GM18519 (cell line): ENCODE measurements around the gene PLA2G2C.
"Not testable (repeated sequence)": the region's sequence is repeated elsewhere in the genome, so short reads cannot be mapped to it uniquely, and the experiment has no call there.

Experiments
- ATAC-seq: cut with Tn5 transposase; IDR thresholded peaks from one replicate; pipeline ENCODE4 v1.9.1; 2021; ENCODE audit warnings: mild to moderate bottlenecking, moderate library complexity; ENCODE audit not compliant: unreplicated experiment, low FRiP score

The PLA2G2C gene, protein sequence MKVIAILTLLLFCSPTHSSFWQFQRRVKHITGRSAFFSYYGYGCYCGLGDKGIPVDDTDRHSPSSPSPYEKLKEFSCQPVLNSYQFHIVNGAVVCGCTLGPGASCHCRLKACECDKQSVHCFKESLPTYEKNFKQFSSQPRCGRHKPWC

DNA sequence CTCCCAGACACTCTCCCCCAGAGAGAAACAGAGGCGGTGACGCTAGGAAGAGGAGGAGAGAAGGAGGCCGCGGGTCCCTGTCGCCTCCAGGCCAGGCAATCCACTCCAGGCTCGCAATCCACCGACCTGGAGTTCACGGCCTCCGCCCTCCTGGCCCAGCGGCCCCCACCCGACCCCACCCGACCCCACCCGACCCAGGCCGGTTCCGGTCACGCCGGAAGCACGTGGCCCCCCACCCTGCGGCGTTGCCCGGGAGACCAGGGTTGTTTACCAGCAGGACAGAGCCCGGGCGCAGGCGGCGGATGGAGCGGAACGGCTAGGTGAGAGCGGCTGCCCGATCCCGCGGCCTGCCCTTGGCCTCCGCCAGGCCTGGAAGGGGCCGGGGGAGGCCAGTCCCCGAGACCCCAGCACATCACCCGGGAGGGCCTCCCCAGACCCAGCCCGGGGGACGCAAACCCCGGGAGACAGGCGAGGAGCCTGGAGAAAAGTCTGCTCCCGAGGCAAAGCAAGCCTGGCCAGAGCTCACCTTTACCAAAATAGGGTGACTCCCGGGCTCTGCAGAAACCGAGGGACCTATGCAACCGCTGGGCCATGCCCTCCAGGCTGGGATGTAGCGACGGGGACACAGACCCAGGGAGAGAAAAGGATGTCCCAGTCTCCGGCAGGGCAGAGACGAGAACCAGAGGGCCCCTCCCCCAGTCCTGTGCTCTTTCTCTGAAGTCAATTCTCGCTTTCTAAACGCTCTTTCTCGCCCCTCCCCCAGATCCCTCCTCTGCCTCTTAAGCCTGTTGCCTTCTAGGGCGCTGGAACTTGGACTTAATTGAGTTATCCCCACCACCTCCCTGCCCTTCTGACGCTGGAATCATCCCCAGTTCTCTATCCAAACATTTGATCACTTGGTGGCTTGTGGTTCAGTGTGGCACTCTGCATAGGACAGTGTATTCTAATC is at the start of gene PLA2G2C, which contains the start of gene UBXN10:
Gene PLA2G2C (minus strand): TSS at position 685 of the 949 bp plus-strand sequence. CDS start 9,155 bp downstream, outside the sequence.
Gene UBXN10 (plus strand): TSS at position 263 of the 949 bp plus-strand sequence. CDS start 4,466 bp downstream, outside the sequence.
- ATAC-seq, result no peak

DNA sequence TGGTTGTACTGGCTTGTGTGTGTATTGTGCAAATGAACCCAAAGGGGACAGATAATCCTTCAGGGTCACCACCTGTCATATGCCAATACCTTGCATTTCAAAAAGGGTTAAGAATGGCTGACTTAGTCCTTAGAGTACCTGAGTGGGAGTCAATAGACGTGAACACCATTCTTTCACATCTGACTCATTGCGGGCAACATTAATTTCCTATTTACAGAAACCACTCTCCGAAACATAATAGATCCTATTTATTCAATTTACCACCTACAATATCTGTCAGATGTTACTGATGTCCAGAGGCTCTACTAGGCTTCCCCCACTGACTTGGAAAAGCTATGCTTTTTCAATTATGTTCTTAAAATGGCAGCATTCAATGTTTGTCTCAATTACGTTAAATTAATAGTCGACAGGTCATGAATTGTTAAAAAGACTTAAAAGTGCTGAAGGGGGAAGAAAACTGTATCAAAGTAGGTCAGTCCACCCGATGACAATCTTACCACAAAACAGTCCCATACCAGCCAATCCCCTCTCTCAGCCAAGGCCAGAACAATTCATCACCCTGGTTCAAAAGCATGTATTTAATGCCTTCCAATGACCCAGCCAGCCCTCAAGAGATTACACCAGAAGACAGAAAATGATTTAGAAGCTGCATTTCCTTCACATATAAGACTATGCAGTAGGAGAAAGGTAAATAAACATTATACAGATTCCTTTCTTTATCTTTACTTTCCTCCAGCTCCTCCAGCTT is 48.6 kb upstream of the PLA2G2C start:
- no peak for ATAC-seq

DNA sequence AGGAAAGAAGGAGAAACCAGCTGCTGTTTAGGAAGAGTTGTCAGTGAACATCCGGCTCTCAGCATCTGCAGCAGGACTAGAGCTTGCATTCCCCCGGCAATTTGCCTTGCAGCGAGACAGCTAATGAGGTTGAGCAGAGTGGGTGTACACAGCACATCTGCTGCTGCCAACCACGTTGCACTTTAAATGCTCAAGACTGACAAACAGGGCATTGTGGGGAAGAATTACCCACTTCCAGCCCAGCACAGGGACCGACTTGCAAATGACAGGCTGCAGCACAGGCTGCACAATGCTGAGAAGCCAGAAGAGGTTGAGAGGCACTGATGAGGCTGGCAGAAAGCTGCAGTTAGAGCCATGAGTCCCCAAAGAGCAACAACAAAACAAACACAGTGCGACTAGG is 47.5 kb upstream of the PLA2G2C start:
- ATAC-seq, result no peak

DNA sequence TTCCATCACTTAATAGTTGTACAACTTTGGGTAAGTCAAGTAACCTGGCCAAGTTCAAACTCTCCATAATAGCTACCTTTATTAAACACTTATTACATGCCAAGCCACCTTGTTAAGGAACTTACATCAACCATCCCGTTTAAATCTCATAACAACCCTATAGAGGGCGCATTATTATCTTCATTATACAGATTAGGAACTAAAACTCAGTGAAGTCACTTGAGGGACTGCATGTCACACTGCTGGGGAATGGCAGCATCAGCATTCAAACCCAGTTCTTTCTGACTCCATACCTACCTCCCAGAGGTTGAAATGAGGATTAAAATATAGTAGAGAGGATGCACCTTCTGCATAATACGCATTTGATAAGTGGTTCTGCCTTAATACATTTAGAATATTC is 47.1 kb upstream of the PLA2G2C start:
- no peak for ATAC-seq

DNA sequence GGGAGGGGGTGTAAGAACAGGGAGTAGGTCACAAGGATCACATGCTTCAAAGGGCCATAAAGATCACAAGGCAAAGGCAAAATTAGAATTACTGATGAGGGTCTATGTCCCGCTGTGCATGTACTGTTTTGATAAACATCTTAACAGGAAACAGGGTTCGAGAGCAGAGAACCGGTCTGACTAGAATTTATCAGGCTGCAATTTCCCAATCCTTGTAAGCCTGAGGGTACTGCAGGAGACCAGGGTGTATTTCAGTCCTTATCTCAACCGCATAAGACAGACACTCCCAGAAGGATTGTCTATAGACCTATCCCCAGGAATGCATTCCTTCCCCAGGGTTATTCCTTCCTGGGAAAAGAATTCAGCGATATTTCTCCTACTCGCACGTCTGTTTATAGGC is 46.2 kb upstream of the PLA2G2C start:
- not testable (repeated sequence) for ATAC-seq

DNA sequence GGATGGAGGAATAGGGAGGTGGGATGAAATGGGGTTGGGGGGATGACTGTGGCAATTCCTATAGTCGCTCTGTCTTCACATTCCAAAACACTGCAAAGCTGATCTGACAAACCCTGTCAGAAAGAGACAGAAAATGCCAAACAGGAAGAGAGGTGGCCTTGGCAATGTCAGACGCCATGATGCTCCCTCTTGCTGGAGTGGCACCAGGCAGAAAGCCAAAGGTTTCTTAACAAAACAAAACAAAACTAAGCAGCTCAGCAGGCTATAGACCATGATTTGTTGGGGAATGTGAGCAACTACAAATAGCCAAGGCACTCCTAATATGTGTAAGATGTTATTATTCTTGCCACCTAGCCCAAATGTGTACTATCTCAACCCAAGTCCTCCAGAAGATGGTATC is 42.9 kb upstream of the PLA2G2C start:
- no peak for ATAC-seq

DNA sequence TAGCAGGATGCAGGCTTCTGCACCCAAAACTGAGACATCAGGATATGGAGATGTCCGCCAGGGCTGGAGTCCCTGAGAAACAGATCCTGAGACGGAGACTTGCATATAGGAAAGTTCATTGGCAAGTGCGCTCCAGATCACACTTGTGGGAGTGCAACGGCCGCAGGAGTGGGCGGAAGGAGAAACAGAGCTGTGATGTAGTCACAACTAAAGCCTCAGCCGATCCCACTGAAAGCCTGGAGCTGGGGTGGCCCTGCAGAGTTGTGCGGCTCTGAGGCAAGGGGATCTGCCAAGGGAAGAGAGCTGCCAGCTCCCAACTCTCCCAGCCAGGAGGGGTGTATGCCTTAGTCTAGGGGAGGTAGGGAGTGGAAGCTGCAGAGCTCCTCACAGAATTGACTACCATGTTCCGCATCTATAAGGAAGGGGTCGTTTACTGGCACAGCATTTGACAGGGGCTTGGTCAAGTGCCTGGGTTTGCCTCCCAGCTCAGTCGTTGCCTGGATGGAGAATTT is 42.1 kb upstream of the PLA2G2C start:
- ATAC-seq, result no peak

DNA sequence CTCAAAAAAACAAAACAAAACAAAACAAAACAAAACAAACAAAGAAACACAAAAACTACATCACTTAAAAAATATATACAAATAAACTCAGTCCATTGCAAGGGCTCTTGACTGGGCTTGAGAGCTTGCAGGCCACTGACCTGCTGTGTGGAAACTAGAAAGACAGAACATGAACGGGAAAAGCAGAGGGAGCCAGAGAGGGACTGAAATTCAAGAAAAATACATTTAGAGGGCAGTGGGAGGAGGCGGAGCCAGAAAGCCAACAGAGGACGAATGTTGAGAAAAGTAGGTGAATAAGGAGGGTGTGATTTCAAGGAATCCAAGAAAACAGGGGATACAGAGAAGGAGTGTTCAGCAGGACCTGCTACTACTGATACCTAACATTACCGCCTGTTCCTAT is 41.4 kb upstream of the PLA2G2C start:
- no peak for ATAC-seq

DNA sequence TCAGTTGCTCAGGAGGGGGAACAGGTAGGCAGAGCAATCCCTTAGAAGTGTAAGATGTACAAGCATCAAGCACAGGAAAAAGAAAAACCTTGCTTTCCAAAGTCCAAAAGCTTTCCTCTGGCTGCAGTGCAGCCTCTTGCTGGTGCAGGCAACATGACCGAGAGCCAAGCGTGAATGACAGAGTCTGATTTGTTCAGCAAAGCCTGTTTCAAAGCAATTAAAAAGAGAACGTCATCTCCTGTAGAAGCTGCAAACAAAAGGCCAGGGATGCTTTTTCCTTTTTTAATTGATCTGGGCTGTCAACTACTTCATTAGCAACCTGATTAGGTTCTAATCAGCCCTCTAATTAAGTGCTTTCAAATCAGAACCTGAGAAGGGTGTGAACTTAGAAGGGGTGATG is 38.2 kb upstream of the PLA2G2C start:
- no peak for ATAC-seq

DNA sequence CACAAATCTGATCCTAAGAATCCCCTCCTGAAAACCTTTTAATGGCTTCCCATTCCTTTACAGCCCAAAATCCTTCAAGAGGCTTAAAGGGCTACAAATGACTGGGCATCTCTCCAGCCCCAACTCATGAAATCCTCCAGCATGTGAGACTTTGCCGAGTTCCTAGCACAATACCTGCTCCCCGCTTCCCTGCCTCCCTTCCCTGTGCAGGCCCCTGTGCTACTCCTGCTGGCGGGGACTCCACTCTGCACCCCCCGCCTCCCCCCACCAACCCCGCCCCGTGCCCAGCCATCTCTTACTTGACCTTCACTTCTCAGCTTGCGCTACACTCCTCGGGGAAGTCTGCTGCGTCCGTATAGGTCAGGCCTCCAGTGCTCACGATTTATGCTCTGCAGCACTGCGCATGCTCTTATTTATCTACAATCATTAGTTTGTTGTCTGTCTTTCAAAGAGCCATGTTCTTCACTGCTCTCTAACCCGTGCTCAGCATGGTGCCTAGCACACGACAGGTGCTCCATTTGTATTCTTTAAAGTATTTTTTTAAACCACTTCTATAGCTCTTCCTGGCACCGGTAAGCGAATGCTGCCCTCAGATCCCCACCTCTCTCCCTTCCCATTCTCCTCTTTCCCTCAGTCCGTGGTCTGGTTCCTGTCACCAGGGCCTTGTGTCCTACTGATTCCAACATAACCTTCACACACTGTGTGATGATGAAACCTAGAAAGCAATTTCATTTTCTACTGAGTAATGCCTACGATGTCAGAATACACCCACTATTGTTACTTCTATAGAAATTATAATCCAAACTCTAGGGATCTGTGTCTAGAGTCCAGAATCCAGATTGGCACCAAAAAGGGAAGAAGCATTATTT is 37.5 kb upstream of the PLA2G2C start:
- no peak for ATAC-seq

DNA sequence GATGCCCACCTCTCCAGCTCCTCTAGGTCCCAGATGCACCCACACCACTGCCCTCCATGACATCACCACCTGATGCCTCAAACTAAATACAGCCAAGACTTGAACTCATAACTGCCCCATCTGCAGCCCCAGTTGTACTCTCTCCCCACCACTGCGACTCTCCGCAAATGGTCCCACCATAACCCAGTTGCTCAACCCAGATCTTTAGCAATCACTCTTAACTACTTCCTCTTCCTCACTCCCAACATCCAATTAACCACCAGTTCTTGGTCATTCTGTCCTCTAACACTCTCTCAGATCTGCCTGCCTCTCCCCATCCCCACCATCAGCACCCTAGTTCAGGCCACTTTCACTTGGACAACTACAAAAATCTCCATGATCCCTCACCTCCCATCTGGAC is 36.8 kb upstream of the PLA2G2C start:
- no peak for ATAC-seq

DNA sequence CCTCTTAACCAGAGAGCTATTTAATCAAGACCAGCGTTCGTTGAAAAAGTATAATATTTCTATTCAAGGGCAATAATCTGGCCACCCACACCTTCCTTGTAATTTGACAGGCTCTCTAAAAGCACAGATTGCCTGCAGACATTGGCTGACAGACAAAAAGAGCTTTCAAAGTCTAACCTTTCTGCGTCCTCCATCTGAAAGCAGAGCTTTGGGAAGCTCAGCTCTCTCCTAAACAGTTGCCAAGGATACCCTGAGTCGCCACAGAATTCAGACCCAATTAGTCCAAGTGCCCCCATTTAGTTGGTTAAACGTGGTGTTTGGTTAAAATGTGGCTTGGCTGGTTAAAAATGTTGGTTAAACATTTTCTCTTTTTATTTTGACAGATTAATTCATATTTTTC is 33.7 kb upstream of the PLA2G2C start:
- no peak for ATAC-seq

DNA sequence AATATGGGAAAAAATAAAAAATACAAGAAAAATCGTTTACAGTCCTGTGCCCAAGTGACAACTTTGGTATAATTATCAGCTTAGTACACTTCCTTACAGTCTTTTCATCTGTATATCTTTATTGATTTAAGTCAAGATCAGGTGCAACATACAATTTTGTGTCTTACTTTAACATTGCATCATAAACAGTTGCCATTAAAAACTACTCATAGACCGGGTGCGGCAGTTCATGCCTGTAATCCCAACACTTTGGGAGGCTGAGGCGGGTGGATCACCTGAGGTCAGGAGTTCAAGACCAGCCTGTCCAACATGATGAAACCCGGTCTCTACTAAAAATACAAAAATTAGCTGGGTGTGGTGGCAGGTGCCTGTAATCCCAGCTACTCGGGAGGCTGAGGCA is 32.7 kb upstream of the PLA2G2C start:
- not testable (repeated sequence) for ATAC-seq

DNA sequence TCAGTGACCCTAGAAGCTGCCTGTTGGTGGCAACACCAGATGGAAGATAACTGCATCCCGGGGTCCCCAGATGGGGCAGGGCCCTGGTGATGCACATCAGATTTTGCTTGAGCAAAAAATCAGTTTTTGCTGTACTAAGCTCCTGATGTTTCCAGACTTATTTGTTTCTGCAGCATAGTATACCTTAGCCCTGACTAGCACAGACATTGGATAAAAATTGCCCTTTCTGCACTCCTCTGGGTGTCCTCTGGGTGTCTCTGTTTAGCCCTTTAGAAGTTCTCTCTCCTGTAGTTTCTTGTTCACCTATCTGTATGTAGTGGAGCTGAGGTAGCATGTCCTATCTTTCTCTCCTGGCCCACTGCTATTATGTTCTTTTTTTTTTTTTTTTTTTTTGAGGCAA is 30.3 kb upstream of the PLA2G2C start:
- no peak for ATAC-seq

DNA sequence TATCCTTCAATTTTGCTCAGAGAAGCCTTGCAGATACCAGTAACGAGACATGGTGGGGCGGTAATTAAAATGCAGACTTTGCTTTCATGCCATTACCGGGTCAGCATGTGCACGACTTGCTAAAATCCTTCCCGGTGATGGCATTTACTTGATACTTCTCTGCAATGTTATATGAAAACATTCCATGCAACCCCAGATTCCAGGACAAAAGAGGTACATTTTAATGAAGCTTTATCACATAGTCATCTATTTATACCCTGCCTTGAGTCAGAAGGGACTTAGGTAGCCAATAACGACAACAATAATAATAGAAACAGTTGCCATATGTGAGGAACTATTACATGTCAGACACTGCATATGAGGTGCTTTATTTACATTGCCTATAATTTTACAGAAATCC is 29.4 kb upstream of the PLA2G2C start:
- ATAC-seq, result no peak

DNA sequence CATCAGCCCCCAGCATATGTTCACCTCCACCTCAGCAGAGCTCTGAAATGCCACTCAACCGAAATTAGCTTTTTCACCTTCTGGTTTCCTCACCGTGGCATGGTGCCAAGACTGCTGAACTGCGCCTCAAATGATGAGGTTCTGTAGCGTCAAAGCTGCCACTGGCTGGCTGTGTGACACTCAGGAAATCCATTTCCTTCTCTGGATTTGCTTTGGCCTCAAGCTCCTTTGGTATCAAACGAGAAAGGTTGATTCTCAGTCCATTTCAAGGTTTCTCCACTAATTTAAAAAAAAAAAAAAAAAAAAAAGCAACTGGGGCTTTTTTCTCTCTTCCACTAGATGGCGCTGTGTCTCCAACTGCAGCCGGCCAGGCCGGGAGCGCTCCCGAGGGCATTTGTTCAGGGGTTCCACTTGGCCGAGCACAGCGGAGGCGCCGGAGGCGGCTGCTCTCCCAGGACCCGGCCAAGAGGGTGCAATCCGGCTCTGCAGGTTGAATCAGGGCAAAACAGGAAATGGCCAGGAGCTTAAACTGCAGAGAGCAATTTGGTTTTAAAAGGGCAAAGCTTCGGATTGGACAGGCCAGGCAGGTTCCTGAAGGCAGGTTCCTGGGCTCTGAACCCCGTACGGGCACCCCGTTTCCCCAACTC is 26.5 kb upstream of the PLA2G2C start:
- ATAC-seq, result no peak

DNA sequence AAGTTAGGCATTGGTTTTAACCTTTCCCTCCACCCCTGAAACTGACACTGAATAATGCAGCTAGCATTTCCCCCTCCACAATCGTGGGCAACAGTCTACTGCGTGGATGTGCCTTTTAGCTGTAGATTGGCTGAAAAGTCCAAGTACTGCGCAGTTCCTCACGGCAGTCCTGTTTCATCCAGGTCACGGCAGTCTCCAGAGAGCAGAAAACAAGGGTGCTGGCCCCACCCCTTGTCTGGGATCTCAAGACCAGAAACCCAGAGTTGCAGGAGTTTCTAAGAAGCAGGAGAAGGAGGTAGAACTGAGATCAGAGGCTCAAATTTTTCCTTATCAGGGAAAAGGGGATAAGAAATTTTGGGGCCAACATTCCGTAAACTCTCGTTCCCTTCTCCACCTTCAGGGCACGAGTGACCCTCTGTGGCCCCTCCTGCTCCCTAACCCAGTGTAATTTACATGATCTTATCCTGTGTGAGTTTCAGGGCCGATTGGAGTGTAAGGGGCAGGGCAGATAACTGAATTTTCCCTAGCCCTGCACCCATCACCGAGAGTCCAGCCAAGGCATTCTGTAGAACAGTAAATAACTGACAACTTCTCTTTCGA is 25.9 kb upstream of the PLA2G2C start:
- no peak for ATAC-seq

DNA sequence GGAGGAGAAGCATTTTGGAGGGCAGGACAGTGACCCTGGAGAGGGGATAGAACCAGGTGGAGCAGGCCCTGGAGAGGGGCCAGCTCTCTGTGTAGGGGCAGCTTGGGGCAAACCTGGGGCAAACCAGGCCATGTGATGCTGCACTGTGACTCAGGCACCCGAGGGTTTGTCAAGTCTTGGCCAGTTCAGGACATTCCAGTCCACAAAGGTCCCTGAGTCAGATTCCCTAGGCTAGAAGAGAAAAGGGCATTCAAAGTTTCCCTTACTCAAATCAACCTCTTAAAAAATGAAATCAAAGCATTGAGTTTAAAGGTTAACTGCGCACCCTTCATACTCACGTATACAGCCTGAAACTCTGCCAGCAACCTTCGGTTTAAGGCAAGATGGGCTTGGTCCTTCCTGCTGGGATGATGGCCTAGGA is 25.2 kb upstream of the PLA2G2C start:
- no peak for ATAC-seq
